Measurements from ENCODE around the gene KLK12.

GRCh38 chr19:51009061-51009891, 25.5 kb downstream of the KLK12 start:
- TF ChIP-seq POLR2A (IDR thresholded peaks at IDR 0.05) (no peak), EP300 (IDR thresholded peaks at IDR 0.05) (no peak)
- TF ChIP-seq, protein P1, sequence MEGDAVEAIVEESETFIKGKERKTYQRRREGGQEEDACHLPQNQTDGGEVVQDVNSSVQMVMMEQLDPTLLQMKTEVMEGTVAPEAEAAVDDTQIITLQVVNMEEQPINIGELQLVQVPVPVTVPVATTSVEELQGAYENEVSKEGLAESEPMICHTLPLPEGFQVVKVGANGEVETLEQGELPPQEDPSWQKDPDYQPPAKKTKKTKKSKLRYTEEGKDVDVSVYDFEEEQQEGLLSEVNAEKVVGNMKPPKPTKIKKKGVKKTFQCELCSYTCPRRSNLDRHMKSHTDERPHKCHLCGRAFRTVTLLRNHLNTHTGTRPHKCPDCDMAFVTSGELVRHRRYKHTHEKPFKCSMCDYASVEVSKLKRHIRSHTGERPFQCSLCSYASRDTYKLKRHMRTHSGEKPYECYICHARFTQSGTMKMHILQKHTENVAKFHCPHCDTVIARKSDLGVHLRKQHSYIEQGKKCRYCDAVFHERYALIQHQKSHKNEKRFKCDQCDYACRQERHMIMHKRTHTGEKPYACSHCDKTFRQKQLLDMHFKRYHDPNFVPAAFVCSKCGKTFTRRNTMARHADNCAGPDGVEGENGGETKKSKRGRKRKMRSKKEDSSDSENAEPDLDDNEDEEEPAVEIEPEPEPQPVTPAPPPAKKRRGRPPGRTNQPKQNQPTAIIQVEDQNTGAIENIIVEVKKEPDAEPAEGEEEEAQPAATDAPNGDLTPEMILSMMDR (IDR thresholded peaks at IDR 0.05), result no peak

All from ovary (tissue), 3 donors.